ENCODE data around the gene RASSF1.
A peak's percentile ranks its signal among the peaks of the same experiment; 100 is the strongest.

RASSF1 gene, protein sequence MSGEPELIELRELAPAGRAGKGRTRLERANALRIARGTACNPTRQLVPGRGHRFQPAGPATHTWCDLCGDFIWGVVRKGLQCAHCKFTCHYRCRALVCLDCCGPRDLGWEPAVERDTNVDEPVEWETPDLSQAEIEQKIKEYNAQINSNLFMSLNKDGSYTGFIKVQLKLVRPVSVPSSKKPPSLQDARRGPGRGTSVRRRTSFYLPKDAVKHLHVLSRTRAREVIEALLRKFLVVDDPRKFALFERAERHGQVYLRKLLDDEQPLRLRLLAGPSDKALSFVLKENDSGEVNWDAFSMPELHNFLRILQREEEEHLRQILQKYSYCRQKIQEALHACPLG

DNA sequence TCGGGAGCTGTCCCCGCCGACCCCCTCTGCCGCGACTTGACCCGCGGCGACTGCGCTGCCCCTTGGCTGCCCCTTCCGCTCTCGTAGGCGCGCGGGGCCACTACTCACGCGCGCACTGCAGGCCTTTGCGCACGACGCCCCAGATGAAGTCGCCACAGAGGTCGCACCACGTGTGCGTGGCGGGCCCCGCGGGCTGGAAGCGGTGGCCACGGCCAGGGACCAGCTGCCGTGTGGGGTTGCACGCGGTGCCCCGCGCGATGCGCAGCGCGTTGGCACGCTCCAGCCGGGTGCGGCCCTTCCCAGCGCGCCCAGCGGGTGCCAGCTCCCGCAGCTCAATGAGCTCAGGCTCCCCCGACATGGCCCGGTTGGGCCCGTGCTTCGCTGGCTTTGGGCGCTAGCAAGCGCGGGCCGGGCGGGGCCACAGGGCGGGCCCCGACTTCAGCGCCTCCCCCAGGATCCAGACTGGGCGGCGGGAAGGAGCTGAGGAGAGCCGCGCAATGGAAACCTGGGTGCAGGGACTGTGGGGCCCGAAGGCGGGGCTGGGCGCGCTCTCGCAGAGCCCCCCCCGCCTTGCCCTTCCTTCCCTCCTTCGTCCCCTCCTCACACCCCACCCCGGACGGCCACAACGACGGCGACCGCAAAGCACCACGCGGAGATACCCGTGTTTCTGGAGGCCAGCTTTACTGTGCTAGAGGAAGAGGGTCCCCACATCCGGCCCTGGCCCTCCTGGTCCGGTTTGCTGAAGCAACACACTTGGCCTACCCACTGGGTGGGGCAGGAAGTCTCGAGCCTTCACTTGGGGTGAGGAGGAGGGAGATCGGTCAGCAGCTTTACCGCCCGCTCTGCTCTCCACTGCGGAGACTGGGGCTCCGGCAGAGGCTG, at the start of gene RASSF1:
Gene RASSF1 (minus strand): TSS at position 389 of the 882 bp plus-strand sequence. CDS start 31 bp downstream, at position 358.
- TF ChIP-seq, protein P1, sequence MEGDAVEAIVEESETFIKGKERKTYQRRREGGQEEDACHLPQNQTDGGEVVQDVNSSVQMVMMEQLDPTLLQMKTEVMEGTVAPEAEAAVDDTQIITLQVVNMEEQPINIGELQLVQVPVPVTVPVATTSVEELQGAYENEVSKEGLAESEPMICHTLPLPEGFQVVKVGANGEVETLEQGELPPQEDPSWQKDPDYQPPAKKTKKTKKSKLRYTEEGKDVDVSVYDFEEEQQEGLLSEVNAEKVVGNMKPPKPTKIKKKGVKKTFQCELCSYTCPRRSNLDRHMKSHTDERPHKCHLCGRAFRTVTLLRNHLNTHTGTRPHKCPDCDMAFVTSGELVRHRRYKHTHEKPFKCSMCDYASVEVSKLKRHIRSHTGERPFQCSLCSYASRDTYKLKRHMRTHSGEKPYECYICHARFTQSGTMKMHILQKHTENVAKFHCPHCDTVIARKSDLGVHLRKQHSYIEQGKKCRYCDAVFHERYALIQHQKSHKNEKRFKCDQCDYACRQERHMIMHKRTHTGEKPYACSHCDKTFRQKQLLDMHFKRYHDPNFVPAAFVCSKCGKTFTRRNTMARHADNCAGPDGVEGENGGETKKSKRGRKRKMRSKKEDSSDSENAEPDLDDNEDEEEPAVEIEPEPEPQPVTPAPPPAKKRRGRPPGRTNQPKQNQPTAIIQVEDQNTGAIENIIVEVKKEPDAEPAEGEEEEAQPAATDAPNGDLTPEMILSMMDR (IDR thresholded peaks at IDR 0.05; ENCODE audit: unreplicated experiment in 3 of 3), result no peak
- Mint-ChIP-seq H3K4me1 (peaks cover 34% of the 10 kb centered on the region), H3K27ac (peak within 1 kb of the TSS; percentile 60 to 96 (median 86)), H3K36me3 (ENCODE audit: low read depth) (no peaks in the 10 kb centered on the region), H3K4me3 (peak within 1 kb of the TSS; percentile 81 to 94 (median 89)), H3K27me3 (ENCODE audit: low read depth) (peaks cover 57% of the 10 kb centered on the region), H3K9me3 (no peaks in the 10 kb centered on the region)

DNA sequence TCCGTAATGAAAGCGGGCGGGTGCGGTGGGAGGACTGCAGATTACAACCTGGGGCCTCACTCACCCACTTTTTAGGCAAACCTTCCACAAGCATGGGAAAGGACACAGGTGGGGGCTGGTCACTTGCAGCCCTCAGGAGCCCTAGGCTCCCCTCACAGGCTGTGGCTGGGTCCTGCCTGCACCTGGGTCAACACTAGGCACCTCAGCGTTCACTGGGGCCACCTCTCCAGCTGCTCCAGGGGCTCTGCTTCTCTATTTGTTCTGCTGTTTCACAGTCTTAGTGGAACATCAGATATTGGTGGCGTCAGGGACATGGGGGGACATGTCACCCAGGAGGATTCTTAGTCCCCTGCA, 48.8 kb upstream of the RASSF1 start:
- Mint-ChIP-seq H3K27me3 (ENCODE audit: low read depth) (peaks cover 7% of the 10 kb centered on the region), H3K9me3 (no peaks in the 10 kb centered on the region), H3K4me1 (peaks cover 19% of the 10 kb centered on the region), H3K36me3 (ENCODE audit: low read depth) (no peaks in the 10 kb centered on the region), H3K4me3 (no peak overlapping the region), H3K27ac (no peak overlapping the region)
- TF ChIP-seq, protein P1 (IDR thresholded peaks at IDR 0.05; ENCODE audit: unreplicated experiment in 3 of 3), result no peak

DNA sequence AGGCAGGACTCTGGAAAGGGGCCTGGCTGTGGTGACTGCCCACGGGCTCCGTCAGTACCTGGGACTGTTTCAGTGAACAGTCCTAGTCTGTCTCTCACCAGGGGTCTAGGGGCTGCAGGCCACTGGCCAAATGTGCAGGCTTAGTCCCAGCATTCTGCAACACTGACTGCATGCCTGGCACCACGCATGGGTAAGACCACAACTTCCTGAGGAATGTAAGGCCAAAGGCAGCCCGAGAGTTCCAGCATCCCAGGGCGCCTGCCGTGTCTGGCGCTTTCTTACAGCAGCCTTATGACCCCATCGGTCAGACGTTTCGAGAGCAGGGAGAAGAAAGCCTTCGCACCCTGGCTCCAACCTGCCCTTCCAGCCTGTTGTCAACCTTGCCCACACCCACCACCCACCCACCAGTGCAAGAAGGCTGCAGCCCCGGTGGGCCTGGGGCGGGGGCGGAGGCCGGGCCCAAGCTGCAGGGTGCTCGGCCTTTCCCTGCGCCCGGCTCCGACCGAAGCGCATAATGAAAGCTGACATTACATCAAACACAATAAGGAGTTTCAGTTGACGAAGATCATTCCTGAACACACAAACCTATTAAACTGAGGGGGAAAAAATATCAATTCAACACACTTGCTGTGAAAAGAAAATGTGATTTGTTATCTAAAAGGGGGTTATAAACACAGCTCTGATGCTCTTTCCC, 48.2 kb upstream of the RASSF1 start:
- Mint-ChIP-seq H3K27ac (no peak overlapping the region), H3K27me3 (ENCODE audit: low read depth) (peaks cover 5% of the 10 kb centered on the region), H3K36me3 (ENCODE audit: low read depth) (no peaks in the 10 kb centered on the region), H3K9me3 (no peaks in the 10 kb centered on the region), H3K4me3 (no peak overlapping the region), H3K4me1 (peaks cover 24% of the 10 kb centered on the region)
- TF ChIP-seq, protein P1 (IDR thresholded peaks at IDR 0.05; ENCODE audit: unreplicated experiment in 3 of 3), result no peak

DNA sequence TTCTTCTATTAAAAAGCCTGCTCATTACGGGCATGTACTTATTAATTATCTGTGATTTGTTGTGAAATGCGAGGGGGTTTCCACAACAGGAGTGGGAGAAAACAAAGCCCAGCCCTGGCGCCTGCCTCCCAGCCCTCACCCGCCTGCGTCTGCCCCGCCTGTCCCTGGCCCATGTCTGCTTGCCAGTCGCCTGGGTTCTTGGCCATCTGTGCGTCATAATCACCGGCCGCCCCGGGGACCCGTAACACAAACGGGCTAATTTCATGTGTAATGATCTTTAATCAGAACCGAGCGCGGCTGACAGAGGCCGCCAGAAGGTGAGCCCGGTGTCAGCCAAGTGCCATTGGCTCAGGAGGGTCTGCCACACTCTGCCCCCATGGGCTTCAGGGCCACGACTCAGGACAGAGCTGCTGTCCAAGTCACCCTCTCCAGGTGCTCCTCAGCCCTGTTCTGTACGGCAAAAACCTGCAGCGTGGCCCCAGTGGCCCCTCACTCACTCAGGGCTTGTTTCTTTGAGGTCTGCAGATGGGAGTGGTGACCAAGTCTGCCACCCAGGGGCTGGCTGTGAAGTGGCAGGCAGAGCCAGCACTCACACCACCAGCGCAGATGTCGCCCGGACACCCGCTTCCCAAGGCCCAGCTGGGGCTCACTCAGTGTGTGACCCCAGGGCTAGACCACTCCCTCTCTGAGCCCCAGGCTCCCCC, 47.5 kb upstream of the RASSF1 start:
- Mint-ChIP-seq H3K36me3 (ENCODE audit: low read depth) (no peaks in the 10 kb centered on the region), H3K27ac (no peak overlapping the region), H3K4me1 (peaks cover 29% of the 10 kb centered on the region), H3K27me3 (ENCODE audit: low read depth) (peaks cover 5% of the 10 kb centered on the region), H3K9me3 (no peaks in the 10 kb centered on the region), H3K4me3 (no peak overlapping the region)
- TF ChIP-seq, protein P1 (IDR thresholded peaks at IDR 0.05; ENCODE audit: unreplicated experiment in 3 of 3), result peak; percentile 56 to 70 (median 64)

DNA sequence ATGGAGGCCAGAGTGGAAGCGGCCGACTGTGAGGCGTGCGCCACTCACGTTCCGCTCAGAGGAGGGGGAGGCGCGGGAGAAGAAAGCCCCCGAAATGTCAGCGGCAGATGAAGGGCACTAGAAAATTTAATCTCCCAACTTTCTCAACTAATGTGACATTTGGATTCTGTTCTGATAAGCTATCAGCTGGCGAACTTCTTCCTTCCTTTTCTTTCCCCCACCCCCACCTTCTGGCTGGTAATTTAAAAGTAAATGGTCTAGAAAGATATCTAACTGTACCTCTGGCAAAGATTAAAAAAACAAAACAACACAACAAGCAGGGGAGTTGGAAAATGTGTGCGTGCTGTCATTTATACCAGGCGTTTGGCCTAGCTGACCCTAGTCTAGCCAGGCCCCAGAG, 45.1 kb upstream of the RASSF1 start:
- TF ChIP-seq, protein P1 (IDR thresholded peaks at IDR 0.05; ENCODE audit: unreplicated experiment in 3 of 3), result no peak
- no peaks in the 10 kb centered on the region for H3K9me3 Mint-ChIP-seq
- H3K4me1 Mint-ChIP-seq, result peaks cover 41% of the 10 kb centered on the region

More for the DNA sequence above, 45.1 kb upstream of the RASSF1 start:
- H3K27ac Mint-ChIP-seq, result peak overlapping the region in 2 of 3 experiments; percentile 3 to 24
- H3K36me3 Mint-ChIP-seq (ENCODE audit: low read depth), result no peaks in the 10 kb centered on the region
- peaks cover 5% of the 10 kb centered on the region for H3K27me3 Mint-ChIP-seq (ENCODE audit: low read depth)
- no peak overlapping the region for H3K4me3 Mint-ChIP-seq
